Liver (tissue), 9 donors: ENCODE data around the gene JAKMIP3. TPM values are rescaled to one million over a fixed set of nuclear protein-coding genes. Genes with fewer than 3 reads are reported as not detected.

Experiments
- DNase-seq: peaks from one replicate; pipeline ENCODE4 v3.0.0-alpha.2; 2017; ENCODE audit warnings: low spot score
- H3K27ac ChIP-seq, 2 donors: one replicate each; pipeline ENCODE4 v1.7.0; 2013; ENCODE audit warnings: inconsistent platforms in 2 of 2, low read length in 2 of 2, control low read depth in 1 of 2, low read depth in 1 of 2, mild to moderate bottlenecking in 1 of 2
- H3K27me3 ChIP-seq, 4 donors: one replicate each; pipeline versions ENCODE4 v1.6.1 to v1.7.0; 2013; ENCODE audit warnings: low read length in 3 of 4, inconsistent platforms in 1 of 4, mild to moderate bottlenecking in 1 of 4, moderate library complexity in 1 of 4; ENCODE audit not compliant: control insufficient read depth in 4 of 4, insufficient read depth in 4 of 4
- H3K36me3 ChIP-seq, 4 donors: one replicate each; pipeline versions ENCODE4 v1.6.1 to v1.7.0; 2013; ENCODE audit warnings: low read length in 3 of 4, mild to moderate bottlenecking in 3 of 4, low read depth in 1 of 4, moderate library complexity in 1 of 4; ENCODE audit not compliant: control insufficient read depth in 4 of 4, insufficient read depth in 3 of 4
- H3K4me1 ChIP-seq, 4 donors: one replicate each; pipeline versions ENCODE4 v1.6.1 to v1.7.0; 2013; ENCODE audit warnings: low read length in 3 of 4, mild to moderate bottlenecking in 3 of 4, moderate library complexity in 1 of 4; ENCODE audit not compliant: control insufficient read depth in 4 of 4, insufficient read depth in 4 of 4
- H3K4me3 ChIP-seq, 3 donors: one replicate each; pipeline versions ENCODE4 v1.6.1 to v1.7.0; 2013; ENCODE audit warnings: low read length in 3 of 3, control low read depth in 1 of 3, low read depth in 1 of 3, mild to moderate bottlenecking in 1 of 3
- H3K9ac ChIP-seq, 2 donors: one replicate each; pipeline ENCODE4 v1.7.0; 2013; ENCODE audit warnings: low read length in 2 of 2, mild to moderate bottlenecking in 2 of 2, moderate library complexity in 2 of 2, control low read depth in 1 of 2, low read depth in 1 of 2
- H3K9me3 ChIP-seq, 4 donors: one replicate each; pipeline versions ENCODE4 v1.6.1 to v1.7.0; 2013; ENCODE audit warnings: low read length in 3 of 4; ENCODE audit not compliant: control insufficient read depth in 4 of 4
- GABPA ChIP-seq, 2 donors: IDR thresholded peaks in 1 of 2; conservative IDR thresholded peaks in 1 of 2; 2 replicates each; pipeline ENCODE4 v1.6.1; 2016; ENCODE audit warnings: antibody characterized with exemption in 2 of 2, mild to moderate bottlenecking in 1 of 2, moderate library complexity in 1 of 2
- HNF4A ChIP-seq, 2 donors: conservative IDR thresholded peaks; 2 replicates each; pipeline ENCODE4 v1.6.1; 2016; ENCODE audit warnings: antibody characterized with exemption in 2 of 2, mild to moderate bottlenecking in 2 of 2
- SP1 ChIP-seq: IDR thresholded peaks from 2 replicates; pipeline ENCODE4 v1.6.1; 2018; ENCODE audit warnings: antibody characterized with exemption, mild to moderate bottlenecking
- YY1 ChIP-seq: IDR thresholded peaks from 2 replicates; pipeline ENCODE4 v1.6.1; 2016; ENCODE audit warnings: antibody characterized with exemption, mild to moderate bottlenecking
- WGBS: extraction: QIAGEN DNeasy Blood & Tissue Kit; methylation state at CpG from one replicate; pipeline ENCODE4 v1.1.7; 2013; 5-methylcytosine and 5-hydroxymethylcytosine counted together
- polyA plus RNA-seq, 2 donors: library from polyadenylated mRNA; stranded (reverse) in 1 of 2; unstranded in 1 of 2; fragments of 200-250 nt in 1 of 2; fragments of >200 nt in 1 of 2; fragmentation: Nextera tagmentation in 1 of 2; extraction: Ambion mirVana in 1 of 2; gene quantifications; one replicate each; pipeline versions ENCODE4 v1.2.1 to v1.2.3, GENCODE V29; 2013 to 2015
- total RNA-seq, 2 donors: library from RNA; depleted of rRNA; stranded (reverse); fragments of >200 nt; gene quantifications; one replicate each; pipeline ENCODE4 v1.2.3, GENCODE V29; 2014
- TF ChIP-seq, protein P1 (sequence below): IDR thresholded peaks from 2 replicates; pipeline ENCODE4 v1.6.1; 2016; ENCODE audit warnings: antibody characterized with exemption
- TF ChIP-seq, protein P2 (sequence below): fragments of 150-350 bp; IDR thresholded peaks from 2 replicates; pipeline ENCODE4 v1.5.1; 2017; ENCODE audit warnings: improper control_type of control experiment, low read depth, low read length; ENCODE audit not compliant: missing input control
- TF ChIP-seq, protein P3 (sequence below): IDR thresholded peaks from 2 replicates; pipeline ENCODE4 v1.6.1; 2016; ENCODE audit warnings: antibody characterized with exemption, mild to moderate bottlenecking
- donor health status: healthy.
- donor health status: healthy.
- donor health status: healthy.
- donor health status: healthy.
- donor health status: healthy.

Gene JAKMIP3
- total and polyA plus RNA-seq, 4 donors = 0.08 to 0.17 (median 0.09) TPM; not detected in 1

DNA sequence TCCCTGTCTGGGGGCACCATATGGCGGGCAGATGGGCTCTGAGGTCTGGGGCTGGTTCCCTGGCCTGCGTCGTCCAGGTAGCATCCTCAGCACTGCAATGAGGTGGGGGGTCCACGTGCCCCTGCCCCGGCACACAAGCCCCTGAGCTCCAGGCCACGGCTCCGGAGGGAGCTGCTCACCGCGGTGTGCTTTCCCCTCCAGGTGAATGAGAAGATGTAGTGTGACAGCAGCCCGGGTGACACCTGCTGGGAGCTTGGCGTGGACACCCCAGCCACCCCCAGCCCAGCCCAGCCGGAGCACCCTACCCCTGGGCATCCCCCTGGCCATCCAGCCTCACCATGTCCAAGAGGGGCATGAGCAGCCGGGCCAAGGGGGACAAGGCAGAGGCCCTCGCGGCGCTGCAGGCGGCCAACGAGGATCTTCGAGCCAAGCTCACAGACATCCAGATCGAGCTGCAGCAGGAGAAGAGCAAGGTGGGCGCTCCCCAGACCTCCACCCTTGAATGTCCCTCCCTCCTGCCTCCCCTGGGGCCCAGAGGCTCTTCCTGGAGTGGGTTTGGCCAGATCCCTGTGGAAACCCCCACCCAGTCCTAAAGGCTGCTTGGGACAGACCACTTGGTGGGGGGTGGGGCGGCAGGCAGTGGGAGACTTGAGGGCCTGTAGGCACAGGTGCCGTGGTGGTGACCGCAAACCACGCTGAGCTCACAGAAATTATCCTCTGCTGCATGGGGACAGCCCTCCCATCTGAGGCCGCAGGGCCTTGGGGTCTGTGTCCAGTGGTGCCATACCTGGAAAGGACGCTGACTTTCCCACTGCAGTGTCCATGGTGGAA, 38.9 kb downstream of the JAKMIP3 start (continued):
- TF ChIP-seq, protein P1, sequence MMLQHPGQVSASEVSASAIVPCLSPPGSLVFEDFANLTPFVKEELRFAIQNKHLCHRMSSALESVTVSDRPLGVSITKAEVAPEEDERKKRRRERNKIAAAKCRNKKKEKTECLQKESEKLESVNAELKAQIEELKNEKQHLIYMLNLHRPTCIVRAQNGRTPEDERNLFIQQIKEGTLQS = no peak
- TF ChIP-seq, protein P2, sequence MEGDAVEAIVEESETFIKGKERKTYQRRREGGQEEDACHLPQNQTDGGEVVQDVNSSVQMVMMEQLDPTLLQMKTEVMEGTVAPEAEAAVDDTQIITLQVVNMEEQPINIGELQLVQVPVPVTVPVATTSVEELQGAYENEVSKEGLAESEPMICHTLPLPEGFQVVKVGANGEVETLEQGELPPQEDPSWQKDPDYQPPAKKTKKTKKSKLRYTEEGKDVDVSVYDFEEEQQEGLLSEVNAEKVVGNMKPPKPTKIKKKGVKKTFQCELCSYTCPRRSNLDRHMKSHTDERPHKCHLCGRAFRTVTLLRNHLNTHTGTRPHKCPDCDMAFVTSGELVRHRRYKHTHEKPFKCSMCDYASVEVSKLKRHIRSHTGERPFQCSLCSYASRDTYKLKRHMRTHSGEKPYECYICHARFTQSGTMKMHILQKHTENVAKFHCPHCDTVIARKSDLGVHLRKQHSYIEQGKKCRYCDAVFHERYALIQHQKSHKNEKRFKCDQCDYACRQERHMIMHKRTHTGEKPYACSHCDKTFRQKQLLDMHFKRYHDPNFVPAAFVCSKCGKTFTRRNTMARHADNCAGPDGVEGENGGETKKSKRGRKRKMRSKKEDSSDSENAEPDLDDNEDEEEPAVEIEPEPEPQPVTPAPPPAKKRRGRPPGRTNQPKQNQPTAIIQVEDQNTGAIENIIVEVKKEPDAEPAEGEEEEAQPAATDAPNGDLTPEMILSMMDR = no peak
- TF ChIP-seq GABPA (IDR thresholded peaks at IDR 0.05 in 1 of 2, conservative IDR thresholded peaks at IDR 0.05 in 1 of 2) = no peak

DNA sequence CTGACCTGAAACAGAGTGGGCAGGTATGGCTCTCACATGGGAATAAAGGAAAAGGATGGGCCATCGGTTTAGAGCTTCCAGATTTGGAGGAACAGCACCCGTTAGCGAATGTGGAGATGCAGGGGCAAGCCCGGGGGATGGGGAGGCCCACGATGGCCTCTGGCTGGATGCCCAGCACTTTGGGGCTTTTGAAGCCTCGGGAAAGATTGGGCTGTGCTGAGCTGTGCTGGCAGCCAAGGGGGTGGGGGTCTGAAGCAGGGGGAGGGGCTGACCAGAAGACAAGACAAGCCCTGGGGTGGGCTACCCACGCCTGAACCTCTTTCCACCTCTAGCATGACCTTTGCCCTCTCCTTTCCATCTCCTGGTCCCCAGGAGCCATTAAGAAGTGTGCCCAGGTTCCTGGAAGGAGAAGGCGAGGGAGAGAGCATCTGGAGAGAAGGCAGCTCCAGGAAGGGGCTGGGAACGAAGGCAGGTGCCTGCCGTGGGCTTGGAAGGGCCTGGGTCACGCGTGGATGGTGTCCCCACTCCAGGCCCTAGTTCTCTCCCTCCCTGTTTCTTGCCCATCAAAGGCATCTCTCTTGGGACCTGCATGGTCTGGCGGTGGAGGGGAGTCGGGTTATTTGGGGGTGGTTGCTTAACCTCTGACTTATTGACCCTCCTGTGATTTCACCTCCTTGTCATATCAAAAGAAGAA, 39.7 kb downstream of the JAKMIP3 start:
- 85% methylated on average over 14 of the region's 14 CpGs for WGBS
- H3K36me3 ChIP-seq = no peaks in the 10 kb centered on the region
- peak; percentile 16 for DNase-seq
- no peak overlapping the region for H3K4me3 ChIP-seq
- H3K4me1 ChIP-seq = no peaks in the 10 kb centered on the region
- no peaks in the 10 kb centered on the region for H3K27me3 ChIP-seq
- H3K27ac ChIP-seq = no peak overlapping the region
- no peak for TF ChIP-seq YY1
- TF ChIP-seq, protein P1 = no peak
- TF ChIP-seq, protein P3, sequence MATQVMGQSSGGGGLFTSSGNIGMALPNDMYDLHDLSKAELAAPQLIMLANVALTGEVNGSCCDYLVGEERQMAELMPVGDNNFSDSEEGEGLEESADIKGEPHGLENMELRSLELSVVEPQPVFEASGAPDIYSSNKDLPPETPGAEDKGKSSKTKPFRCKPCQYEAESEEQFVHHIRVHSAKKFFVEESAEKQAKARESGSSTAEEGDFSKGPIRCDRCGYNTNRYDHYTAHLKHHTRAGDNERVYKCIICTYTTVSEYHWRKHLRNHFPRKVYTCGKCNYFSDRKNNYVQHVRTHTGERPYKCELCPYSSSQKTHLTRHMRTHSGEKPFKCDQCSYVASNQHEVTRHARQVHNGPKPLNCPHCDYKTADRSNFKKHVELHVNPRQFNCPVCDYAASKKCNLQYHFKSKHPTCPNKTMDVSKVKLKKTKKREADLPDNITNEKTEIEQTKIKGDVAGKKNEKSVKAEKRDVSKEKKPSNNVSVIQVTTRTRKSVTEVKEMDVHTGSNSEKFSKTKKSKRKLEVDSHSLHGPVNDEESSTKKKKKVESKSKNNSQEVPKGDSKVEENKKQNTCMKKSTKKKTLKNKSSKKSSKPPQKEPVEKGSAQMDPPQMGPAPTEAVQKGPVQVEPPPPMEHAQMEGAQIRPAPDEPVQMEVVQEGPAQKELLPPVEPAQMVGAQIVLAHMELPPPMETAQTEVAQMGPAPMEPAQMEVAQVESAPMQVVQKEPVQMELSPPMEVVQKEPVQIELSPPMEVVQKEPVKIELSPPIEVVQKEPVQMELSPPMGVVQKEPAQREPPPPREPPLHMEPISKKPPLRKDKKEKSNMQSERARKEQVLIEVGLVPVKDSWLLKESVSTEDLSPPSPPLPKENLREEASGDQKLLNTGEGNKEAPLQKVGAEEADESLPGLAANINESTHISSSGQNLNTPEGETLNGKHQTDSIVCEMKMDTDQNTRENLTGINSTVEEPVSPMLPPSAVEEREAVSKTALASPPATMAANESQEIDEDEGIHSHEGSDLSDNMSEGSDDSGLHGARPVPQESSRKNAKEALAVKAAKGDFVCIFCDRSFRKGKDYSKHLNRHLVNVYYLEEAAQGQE = no peak
- H3K9me3 ChIP-seq = no peaks in the 10 kb centered on the region
- no peak overlapping the region for H3K9ac ChIP-seq

DNA sequence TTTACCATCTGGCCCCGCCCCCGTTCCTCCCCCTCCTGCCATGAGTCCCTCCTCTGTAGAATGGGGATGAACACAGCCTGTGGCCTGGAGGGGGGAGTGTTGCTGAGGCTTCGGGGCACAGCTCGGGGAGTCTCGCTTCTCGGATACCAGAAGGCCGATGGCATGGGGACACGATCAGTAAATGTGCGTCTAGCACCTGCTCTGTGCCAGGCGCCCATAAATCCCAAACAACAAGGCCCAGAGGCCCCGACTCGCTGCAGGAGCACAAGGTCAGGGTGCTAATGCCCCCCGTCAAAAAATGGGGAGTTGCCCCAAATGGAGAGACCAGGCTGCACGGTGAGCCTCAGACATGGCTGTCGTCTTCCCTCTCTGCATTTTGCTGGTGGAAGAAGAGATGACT, 40.7 kb downstream of the JAKMIP3 start:
- H3K4me1 ChIP-seq = no peaks in the 10 kb centered on the region
- no peak overlapping the region for H3K27ac ChIP-seq
- H3K4me3 ChIP-seq = no peak overlapping the region
- no peak overlapping the region for H3K9ac ChIP-seq
- peak; percentile 21 for DNase-seq
- H3K27me3 ChIP-seq = no peaks in the 10 kb centered on the region
- H3K9me3 ChIP-seq = no peaks in the 10 kb centered on the region
- no peak for TF ChIP-seq HNF4A (conservative IDR thresholded peaks at IDR 0.05)
- no peak for TF ChIP-seq SP1
- no peaks in the 10 kb centered on the region for H3K36me3 ChIP-seq
- 90% methylated on average over 15 of the region's 15 CpGs for WGBS
